GM19455 (cell line): ENCODE measurements around the gene STX1A.
"Not testable (repeated sequence)": the region's sequence is repeated elsewhere in the genome, so short reads cannot be mapped to it uniquely, and the experiment has no call there.

Experiments
- ATAC-seq: cut with Tn5 transposase; IDR thresholded peaks from one replicate; pipeline ENCODE4 v1.9.1; 2021; ENCODE audit not compliant: unreplicated experiment

The STX1A gene

DNA sequence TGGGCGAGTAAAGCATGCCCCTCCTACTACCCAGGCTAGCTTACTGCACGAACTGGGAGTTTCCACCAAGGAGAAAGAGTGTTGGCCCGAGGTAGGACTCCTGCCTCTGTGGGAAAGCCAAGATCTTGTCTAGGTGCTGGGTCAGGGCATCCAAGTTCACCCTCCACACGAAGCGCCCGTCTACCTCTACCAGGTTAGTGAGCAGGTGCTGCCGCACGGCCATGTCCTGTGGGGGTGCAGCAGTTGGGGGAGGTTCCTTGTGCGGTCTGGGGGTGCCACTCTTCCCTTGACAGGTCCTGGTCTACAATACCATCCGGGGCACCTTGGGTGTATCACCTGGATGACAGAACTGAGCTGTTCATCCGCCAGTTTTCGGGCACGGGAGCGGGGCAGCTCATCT is 17.4 kb upstream of the STX1A start:
- no peak for ATAC-seq

GRCh38 chr7:73735528-73735905 is 16.0 kb upstream of the STX1A start:
- no peak for ATAC-seq

GRCh38 chr7:73734619-73735527 is 15.4 kb upstream of the STX1A start:
- ATAC-seq, result no peak

DNA sequence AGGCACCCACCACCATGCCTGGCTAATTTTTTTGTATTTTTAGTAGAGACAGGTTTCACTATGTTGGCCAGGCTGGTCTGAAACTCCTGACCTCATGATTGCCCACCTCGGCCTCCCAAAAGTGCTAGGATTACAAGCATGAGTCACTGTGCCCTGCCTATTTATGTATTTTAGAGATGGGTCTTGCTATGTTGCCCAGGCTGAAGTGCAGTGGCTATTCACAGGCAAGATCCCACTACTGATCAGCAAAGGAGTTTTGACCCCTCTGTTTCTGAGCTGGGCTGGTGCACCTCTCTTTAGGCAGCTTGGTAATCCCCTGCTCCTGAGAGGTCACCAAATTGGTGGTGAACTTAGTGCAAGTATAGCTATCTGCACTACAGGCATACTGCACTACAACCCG is 12.9 kb upstream of the STX1A start:
- no peak for ATAC-seq

DNA sequence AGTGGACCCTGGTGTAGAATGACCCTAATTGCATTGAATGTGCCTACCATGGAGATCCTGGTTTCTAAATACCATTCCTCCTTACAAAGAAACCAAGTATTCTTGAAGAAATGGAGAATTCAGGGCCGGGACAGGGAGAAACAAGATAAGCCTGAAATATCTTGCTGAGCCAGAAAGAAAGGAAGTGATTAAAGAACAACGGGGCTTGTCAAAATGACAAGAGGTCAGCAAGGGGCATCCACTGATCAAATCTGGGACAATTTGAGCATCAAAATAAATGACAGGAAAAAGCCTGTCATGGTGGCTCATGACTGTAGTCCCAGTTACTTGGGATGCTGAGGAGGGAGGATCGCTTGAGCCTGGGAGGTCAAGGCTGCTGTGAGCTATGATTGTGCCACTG is 11.0 kb upstream of the STX1A start:
- ATAC-seq, result no peak

DNA sequence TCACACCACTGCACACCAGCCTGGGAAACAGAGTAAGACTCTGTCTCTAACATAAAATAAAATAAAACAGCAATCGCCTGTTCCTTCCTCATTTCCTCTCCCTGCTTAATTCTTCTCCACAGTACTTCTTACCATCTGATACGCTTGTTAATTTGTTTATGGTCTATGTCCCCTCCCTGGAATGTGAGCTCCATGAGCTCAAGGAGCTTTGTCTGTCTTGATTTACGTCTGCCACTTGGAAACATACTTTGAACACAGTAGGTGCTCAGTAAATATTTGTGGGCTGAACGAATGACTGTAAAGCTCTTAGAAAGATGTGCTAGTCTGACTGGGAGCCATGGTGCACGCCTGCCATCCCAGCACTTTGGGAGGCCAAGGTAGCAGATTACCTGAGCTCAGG is 9.1 kb upstream of the STX1A start:
- no peak for ATAC-seq

- ATAC-seq, result no peak
These were observed 8.5 kb upstream of the STX1A start for GRCh38 chr7:73727952-73728351.

GRCh38 chr7:73726083-73726466 is 6.6 kb upstream of the STX1A start:
- no peak for ATAC-seq

GRCh38 chr7:73723813-73724212 is 4.3 kb upstream of the STX1A start:
- ATAC-seq, result no peak

DNA sequence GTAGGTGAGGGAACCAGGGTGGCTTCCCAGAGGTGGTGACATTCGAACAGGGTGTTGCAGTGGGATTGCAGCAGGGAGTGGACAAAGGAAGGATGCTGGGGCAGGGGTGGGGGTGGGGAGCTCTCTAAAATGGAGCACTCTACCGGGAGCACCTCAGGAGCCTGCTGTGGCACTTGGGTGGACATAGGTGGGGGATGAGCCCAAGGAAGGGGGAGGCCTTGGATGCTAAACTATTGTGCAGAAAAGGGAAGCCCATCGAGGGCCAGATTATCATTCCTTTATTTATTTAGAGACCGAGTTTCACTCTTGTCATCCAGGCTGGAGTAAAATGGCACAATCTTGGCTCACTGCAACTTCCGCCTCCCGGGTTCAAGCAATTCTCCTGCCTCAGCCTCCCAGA is 3.3 kb upstream of the STX1A start:
- ATAC-seq, result no peak

GRCh38 chr7:73722182-73722581 is 2.7 kb upstream of the STX1A start:
- ATAC-seq, result not testable (repeated sequence)

- ATAC-seq, result no peak
These were observed 1.9 kb upstream of the STX1A start for GRCh38 chr7:73721377-73721817.

GRCh38 chr7:73720443-73720842 is 974 bp upstream of the STX1A start:
- not testable (repeated sequence) for ATAC-seq

DNA sequence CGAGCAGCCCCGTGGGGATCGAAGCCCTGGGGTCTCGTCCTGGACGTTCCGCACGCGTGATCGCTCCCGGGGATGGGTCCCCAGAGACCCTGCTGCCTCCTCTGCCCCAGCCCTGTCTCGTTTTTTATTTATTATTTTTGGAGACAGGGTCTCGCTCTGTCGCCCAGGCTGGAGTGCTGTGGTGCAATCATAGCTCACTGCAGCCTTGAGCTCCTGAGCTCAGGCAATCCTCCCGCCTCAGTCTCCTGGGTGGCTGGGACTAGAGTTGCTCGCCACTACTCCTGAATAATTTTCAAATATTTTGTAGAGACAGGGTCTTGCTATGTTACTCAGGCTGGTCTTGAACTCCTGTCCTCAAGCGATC is 319 bp upstream of the STX1A start:
- ATAC-seq, result no peak

DNA sequence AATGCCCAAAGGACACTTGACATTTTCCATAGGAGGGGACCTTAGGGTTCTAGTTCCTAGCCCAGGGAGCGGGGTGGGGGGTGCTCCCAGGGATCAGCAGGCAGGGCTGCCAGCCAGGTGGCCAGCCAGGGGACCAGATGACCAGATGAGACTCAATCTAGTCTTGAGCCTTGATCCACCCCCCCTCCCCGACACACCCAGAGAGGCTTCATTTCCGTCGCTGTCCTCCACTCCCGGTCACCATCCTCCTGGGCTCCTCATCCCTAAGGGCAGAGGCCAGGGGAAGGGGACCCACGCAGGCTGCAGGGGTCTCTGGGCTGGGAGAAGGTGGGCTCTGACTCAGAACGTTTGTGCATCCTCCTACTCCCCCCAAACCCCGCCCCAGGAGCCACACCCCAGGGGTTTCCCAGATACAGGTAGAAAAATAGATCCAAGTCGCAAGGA is 1.0 kb downstream of the STX1A start:
- no peak for ATAC-seq

- ATAC-seq, result no peak
These were observed 1.5 kb downstream of the STX1A start for GRCh38 chr7:73717991-73718405.

- no peak for ATAC-seq
These were observed 2.3 kb downstream of the STX1A start for GRCh38 chr7:73717025-73717807.

GRCh38 chr7:73716318-73716890 is 3.1 kb downstream of the STX1A start:
- ATAC-seq, result no peak

DNA sequence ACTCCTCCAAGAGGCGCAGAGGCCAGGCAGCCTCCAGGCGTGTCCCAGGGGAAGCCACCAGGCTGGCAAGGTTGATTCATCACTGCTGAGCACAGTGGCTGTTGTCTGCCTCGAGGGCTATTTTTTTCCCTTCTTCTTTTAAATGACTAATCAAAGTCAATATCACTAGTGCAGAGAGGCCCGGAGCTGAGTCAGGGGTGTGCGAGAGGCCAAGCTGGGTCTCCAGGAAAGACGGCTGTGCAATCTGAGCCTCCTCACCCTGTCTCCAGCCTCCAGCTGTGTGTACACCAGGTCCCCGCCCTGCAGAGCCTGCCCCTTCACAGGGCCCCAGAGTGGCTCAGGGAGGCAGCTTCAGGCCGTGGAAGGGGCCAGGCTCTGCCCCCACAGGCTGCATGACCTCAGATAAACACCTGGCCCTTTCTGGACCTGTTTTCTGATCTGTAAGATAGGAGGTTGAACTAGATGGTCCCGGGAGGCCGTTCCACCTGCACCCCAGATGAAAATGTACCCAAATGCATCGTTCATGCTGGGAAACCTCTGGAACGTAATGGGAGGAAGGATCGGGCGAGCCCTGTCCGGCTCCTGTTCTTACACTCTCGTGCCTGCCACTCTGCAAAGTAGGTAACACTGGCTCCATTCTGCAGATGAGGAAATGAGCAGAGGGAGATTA is 3.7 kb downstream of the STX1A start:
- ATAC-seq, result no peak

- ATAC-seq, result not testable (repeated sequence)
These were observed 6.2 kb downstream of the STX1A start for GRCh38 chr7:73713319-73713718.

DNA sequence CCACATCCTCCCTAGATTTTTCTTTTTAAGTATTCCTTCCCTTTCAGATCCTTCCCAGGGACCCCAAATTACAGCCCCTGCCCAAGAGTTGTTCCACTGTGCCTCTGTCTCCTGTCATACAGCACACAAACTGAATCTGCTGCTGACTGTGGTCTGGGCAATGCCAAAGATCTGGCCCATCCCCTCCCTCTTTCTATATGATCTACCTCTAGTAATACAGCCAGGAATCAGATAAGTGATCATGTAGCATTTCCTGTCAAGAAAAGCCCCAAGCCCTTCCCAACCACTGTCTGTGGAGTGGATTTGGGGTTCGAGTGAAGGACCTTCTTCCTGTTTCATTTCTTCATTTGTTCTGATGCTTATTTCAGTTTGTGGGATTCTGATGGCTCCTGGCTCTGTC is 6.7 kb downstream of the STX1A start:
- ATAC-seq, result no peak
